PFSK-1 (cell line): ENCODE data around the gene SLC37A2.

Experiments used
- FOXP2 ChIP-seq: optimal IDR thresholded peaks from 2 replicates; pipeline ENCODE3; 2011; ENCODE audit warnings: borderline replicate concordance, control low read depth, inconsistent platforms; ENCODE audit not compliant: insufficient read depth; ENCODE audit errors: extremely low read length, extremely low read depth
- POLR2AphosphoS5 ChIP-seq: IDR thresholded peaks from 2 replicates; pipeline ENCODE4 v1.6.1; 2012; ENCODE audit warnings: low read depth, mild to moderate bottlenecking, control low read depth, low read length, moderate library complexity
- REST ChIP-seq, 2 experiments: IDR thresholded peaks; 2 replicates each; pipeline versions ENCODE4 v1.6.1 to v1.8.0; 2011 to 2012; ENCODE audit warnings: low read depth in 2 of 2, low read length in 2 of 2, control low read depth in 1 of 2, inconsistent platforms in 1 of 2, mild to moderate bottlenecking in 1 of 2, moderate library complexity in 1 of 2; ENCODE audit not compliant: insufficient read depth in 1 of 2
- SIN3A ChIP-seq: IDR thresholded peaks from 2 replicates; pipeline ENCODE4 v1.6.1; 2012; ENCODE audit warnings: mild to moderate bottlenecking, low read length, moderate library complexity, borderline replicate concordance; ENCODE audit not compliant: insufficient read depth
- TAF1 ChIP-seq: IDR thresholded peaks from 2 replicates; pipeline ENCODE4 v1.6.1; 2012; ENCODE audit warnings: low read length, control low read depth, borderline replicate concordance; ENCODE audit not compliant: insufficient read depth

The SLC37A2 gene

DNA sequence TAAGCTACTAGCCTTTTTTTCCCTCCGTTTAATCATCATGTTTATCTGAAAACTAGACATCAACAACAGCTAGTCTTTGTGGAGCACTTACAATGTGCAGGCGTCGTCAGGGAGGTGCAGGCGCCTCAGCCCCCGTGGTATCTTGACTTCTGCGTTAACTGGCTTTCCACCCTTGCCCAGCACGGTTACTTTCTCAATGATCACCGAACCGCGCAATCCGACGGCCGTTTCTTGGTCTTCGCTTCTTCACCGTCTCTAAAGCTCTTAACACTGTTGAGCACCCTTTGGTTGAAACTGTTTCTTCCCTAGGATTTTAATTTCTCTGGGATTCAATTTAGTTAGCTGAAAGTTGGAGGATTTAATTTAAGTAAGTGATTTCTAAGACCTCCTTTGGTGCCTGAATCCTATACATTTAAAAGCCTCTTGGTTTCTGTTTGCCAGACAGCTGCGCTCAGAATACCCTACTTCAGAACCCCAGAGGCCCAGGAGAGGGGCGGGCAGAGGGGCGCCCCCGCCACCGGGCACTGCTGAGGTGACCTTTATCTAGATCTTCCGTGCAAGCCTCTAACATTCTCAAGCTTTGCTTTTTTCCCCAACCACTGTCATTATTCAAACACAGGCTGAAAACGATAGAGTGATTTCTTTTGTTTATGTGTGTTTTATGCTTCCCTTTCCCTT, 66.3 kb downstream of the SLC37A2 start:
- TF ChIP-seq FOXP2 (no peak), POLR2AphosphoS5 (no peak), SIN3A (no peak), REST (IDR thresholded peaks at IDR 0.05; ENCODE audit: insufficient read depth in 1 of 2, low read depth in 2 of 2, low read length in 2 of 2) (no peak), TAF1 (no peak)

- TF ChIP-seq SIN3A = 0 out of 2 replicates have a peak, but pooled peaks have one; percentile 42
- no peak for TF ChIP-seq POLR2AphosphoS5
- no peak for TF ChIP-seq FOXP2
Measured at GRCh38 chr11:125132071-125132470, 69.0 kb downstream of the SLC37A2 start.

DNA sequence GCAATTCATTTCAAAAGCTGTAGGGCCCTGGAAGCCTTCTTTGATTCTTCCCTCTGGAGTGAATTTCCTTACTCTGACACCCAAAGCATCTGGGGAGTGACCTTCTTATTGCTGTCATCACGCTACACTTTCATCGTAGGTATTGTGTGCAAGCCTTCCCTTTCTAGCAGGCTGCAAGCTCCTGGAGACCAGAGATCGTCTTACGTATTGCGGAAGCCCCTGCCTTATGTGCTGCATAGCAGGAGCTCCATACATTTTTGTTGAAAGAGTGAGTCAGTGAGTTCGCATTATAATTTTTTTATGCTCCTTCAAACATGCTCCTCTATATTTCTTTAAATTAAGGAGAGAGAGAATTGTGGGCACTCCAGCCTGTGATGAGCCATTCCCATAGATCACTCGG, 69.5 kb downstream of the SLC37A2 start:
- TF ChIP-seq REST (IDR thresholded peaks at IDR 0.05; ENCODE audit: insufficient read depth in 1 of 2, low read depth in 2 of 2, low read length in 2 of 2) (no peak), POLR2AphosphoS5 (no peak)

- TF ChIP-seq TAF1 = no peak
- TF ChIP-seq SIN3A = no peak
- TF ChIP-seq FOXP2 = no peak
- TF ChIP-seq REST (IDR thresholded peaks at IDR 0.05; ENCODE audit: insufficient read depth in 1 of 2, low read depth in 2 of 2, low read length in 2 of 2) = no peak
- no peak for TF ChIP-seq POLR2AphosphoS5
Measured at GRCh38 chr11:125136001-125136400, 72.9 kb downstream of the SLC37A2 start.

GRCh38 chr11:125138966-125139365, 75.9 kb downstream of the SLC37A2 start:
- no peak for TF ChIP-seq REST (IDR thresholded peaks at IDR 0.05; ENCODE audit: insufficient read depth in 1 of 2, low read depth in 2 of 2, low read length in 2 of 2)
